T-cell (primary cell): ENCODE results near the gene CCDC7. TPM values are rescaled to one million over a fixed set of nuclear protein-coding genes. Genes with fewer than 3 reads are reported as not detected.
"Not testable (repeated sequence)": the region's sequence is repeated elsewhere in the genome, so short reads cannot be mapped to it uniquely, and the experiment has no call there.

Experiments
- ATAC-seq, 4 experiments: fragments of 200-7000 bp in 3 of 4; fragments of 150-1000 bp in 1 of 4; cut with Tn5 transposase; replicated peaks in 1 of 4; 1 replicate in 3 of 4; 2 replicates in 1 of 4; pipeline ENCODE4 v1.10.0; 2021; ENCODE audit warnings: moderate library complexity in 3 of 4, mild to moderate bottlenecking in 2 of 4, moderate number of reproducible peaks in 1 of 4
- CTCF ChIA-PET, 2 donors: fragments of 300-600 bp; sonication (Branson Sonifier 250); formaldehyde crosslinking; loops; one replicate each; lab custom pipeline; 2022; ENCODE audit warnings: antibody characterized with exemption in 2 of 2; lab: Charles Lee
- POLR2A ChIA-PET, 2 donors: fragments of 300-600 bp; sonication (Branson Sonifier 250); formaldehyde crosslinking; loops; one replicate each; lab custom pipeline; 2022; ENCODE audit warnings: antibody characterized with exemption in 2 of 2; lab: Charles Lee
- DNase-seq, 35 experiments: peaks; one replicate each; pipeline versions ENCODE4 v3.0.0 to v3.0.0-alpha.2; 2013 to 2023
- H3K27ac ChIP-seq: one replicate; pipeline ENCODE4 v1.5.1; 2013; ENCODE audit warnings: low read length
- H3K27me3 ChIP-seq, 2 experiments: replicated peaks in 1 of 2; 1 replicate in 1 of 2; 2 replicates in 1 of 2; pipeline versions ENCODE4 v1.6.1 to v1.7.0; 2013; ENCODE audit warnings: low read length in 1 of 2, mixed read lengths in 1 of 2; ENCODE audit not compliant: control insufficient read depth in 2 of 2, insufficient read depth in 2 of 2; ENCODE audit errors: extremely low read depth in 1 of 2
- H3K36me3 ChIP-seq, 2 donors: 1 replicate in 1 of 2; 2 replicates in 1 of 2; pipeline versions ENCODE4 v1.6.1 to v1.7.0; 2013; ENCODE audit warnings: low read length in 1 of 2; ENCODE audit not compliant: control insufficient read depth in 2 of 2, insufficient read depth in 1 of 2; ENCODE audit errors: extremely low read depth in 1 of 2
- H3K4me1 ChIP-seq, 2 experiments: 1 replicate in 1 of 2; 2 replicates in 1 of 2; pipeline versions ENCODE4 v1.6.1 to v1.7.0; 2013; ENCODE audit warnings: low read length in 2 of 2, mixed read lengths in 1 of 2; ENCODE audit not compliant: insufficient read depth in 2 of 2, control insufficient read depth in 1 of 2; ENCODE audit errors: extremely low read depth in 1 of 2
- H3K4me3 ChIP-seq, 2 donors: 1 replicate in 1 of 2; 2 replicates in 1 of 2; pipeline versions ENCODE4 v1.5.1 to v1.7.0; 2013; ENCODE audit warnings: mild to moderate bottlenecking in 2 of 2, low read length in 1 of 2, moderate library complexity in 1 of 2; ENCODE audit not compliant: control insufficient read depth in 1 of 2; ENCODE audit errors: extremely low read depth in 1 of 2
- H3K9me3 ChIP-seq: 2 replicates; pipeline ENCODE4 v1.7.0; 2013
- H3K27ac Mint-ChIP-seq, 2 donors: one replicate each; pipeline ENCODE4 v1.8.0; 2020 to 2021; ENCODE audit warnings: mild to moderate bottlenecking in 2 of 2, mixed read lengths in 2 of 2
- H3K27me3 Mint-ChIP-seq, 2 donors: one replicate each; pipeline ENCODE4 v1.8.0; 2021 to 2022; ENCODE audit warnings: mixed read lengths in 2 of 2
- H3K36me3 Mint-ChIP-seq: one replicate; pipeline ENCODE4 v1.8.0; 2021; ENCODE audit warnings: mixed read lengths
- H3K4me1 Mint-ChIP-seq, 3 donors: one replicate each; pipeline ENCODE4 v1.8.0; 2020 to 2022; ENCODE audit warnings: mixed read lengths in 3 of 3, mild to moderate bottlenecking in 1 of 3
- H3K4me3 Mint-ChIP-seq, 3 donors: one replicate each; pipeline ENCODE4 v1.8.0; 2020 to 2022; ENCODE audit warnings: mild to moderate bottlenecking in 3 of 3, mixed read lengths in 3 of 3, moderate library complexity in 3 of 3
- H3K9me3 Mint-ChIP-seq, 3 donors: one replicate each; pipeline ENCODE4 v1.8.0; 2020 to 2022; ENCODE audit warnings: mixed read lengths in 3 of 3
- WGBS: methylation state at CpG from one replicate; pipeline ENCODE4 v1.1.5; 2013; ENCODE audit warnings: missing lambda C conversion rate; ENCODE audit not compliant: insufficient coverage; 5-methylcytosine and 5-hydroxymethylcytosine counted together
- total RNA-seq, 35 experiments: library from RNA in 6 of 35; stranded (reverse) in 6 of 35; fragments of 120-200 nt in 1 of 35; gene quantifications; one replicate each; pipeline versions ENCODE4 v1.2.1 to v1.2.4 and lab custom pipeline; 2013 to 2026

The CCDC7 gene
- total RNA-seq, 5 donors from 2014 or later (not counting 1 experiment from before 2014, with no cell fraction given), result 48.1 to 74.6 (median 62.1) TPM

DNA sequence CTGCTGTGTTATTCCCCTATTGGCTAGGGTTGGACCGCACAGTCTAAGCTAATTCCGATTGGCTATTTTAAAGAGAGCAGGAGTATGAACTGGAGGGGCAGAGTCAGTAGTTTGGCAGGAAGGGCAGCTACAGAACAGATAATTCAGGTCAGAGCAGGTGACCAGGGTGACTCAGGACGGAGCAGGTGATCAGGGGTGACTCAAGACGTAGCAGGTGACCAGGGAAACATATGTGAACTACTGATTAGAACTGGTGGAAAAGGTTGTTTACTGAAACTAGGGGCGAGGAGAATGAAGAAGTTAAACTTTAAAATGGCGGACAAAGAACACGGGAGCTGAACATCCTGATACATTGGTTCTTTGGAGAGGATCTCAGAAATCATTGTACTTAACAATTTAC, 102.3 kb downstream of the CCDC7 start:
- Histone ChIP-seq H3K27ac (no peak overlapping the region), H3K36me3 (no peaks in the 10 kb centered on the region), H3K4me3 (no peak overlapping the region), H3K27me3 (no peaks in the 10 kb centered on the region), H3K4me1 (no peaks in the 10 kb centered on the region), H3K9me3 (no peaks in the 10 kb centered on the region)
- 96% methylated on average over 4 of the region's 7 CpGs for WGBS
- DNase-seq, result no peak
- POLR2A ChIA-PET, result no interaction called here
- peaks cover 2 to 22% (median 12%) of the 10 kb centered on the region in 3 donors for H3K4me1 Mint-ChIP-seq
- peaks cover 10 to 21% (median 12%) of the 10 kb centered on the region in 3 donors for H3K9me3 Mint-ChIP-seq
- no peaks in the 10 kb centered on the region for H3K27me3 Mint-ChIP-seq
- peaks cover 81% of the 10 kb centered on the region for H3K36me3 Mint-ChIP-seq
- no peak for ATAC-seq
- CTCF ChIA-PET, result no interaction called here
- H3K27ac Mint-ChIP-seq, result no peak overlapping the region
- H3K4me3 Mint-ChIP-seq, result no peak overlapping the region

DNA sequence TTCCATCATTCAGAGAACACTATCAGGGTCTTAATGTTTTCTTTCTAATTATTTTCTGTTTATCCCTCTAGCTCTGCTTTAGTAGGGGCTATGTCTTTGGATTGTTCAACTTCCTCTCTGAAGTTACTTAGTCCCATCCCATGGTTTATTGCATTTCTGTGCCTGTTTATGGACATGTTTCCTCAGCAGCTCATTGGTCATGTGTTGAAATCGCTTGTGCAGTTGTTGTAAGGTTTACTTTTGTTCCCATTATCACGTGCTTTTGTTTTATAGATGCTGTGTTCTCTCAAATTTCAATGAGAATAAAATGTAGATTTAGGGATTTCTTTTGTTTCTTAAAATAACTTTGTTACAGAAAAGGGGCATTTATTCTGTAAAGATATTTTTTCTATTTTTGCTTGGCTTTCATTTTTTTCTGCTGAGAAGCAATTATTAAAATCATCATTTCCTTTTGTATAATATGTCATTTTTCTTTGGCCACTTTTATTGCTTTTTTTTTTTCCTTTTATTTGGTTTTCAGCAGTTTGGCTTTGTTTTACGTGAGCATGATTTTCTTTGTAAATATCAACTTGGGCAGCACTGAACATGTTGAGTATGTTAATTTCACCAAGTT, 110.9 kb downstream of the CCDC7 start:
- no peaks in the 10 kb centered on the region for H3K27me3 ChIP-seq
- H3K4me1 ChIP-seq, result no peaks in the 10 kb centered on the region
- POLR2A ChIA-PET, result no interaction called here
- H3K9me3 Mint-ChIP-seq, result no peaks in the 10 kb centered on the region
- H3K4me3 ChIP-seq, result no peak overlapping the region
- H3K27ac ChIP-seq, result no peak overlapping the region
- H3K4me1 Mint-ChIP-seq, result peaks cover 2 to 21% (median 12%) of the 10 kb centered on the region in 3 donors
- peaks cover 50% of the 10 kb centered on the region for H3K36me3 Mint-ChIP-seq
- H3K27me3 Mint-ChIP-seq, result no peaks in the 10 kb centered on the region
- WGBS, result 93% methylated on average over 2 of the region's 3 CpGs
- H3K27ac Mint-ChIP-seq, result no peak overlapping the region
- ATAC-seq (no peak), DNase-seq (no peak)
- CTCF ChIA-PET, result no interaction called here
- no peaks in the 10 kb centered on the region for H3K9me3 ChIP-seq
- no peak overlapping the region for H3K4me3 Mint-ChIP-seq
- no peaks in the 10 kb centered on the region for H3K36me3 ChIP-seq

DNA sequence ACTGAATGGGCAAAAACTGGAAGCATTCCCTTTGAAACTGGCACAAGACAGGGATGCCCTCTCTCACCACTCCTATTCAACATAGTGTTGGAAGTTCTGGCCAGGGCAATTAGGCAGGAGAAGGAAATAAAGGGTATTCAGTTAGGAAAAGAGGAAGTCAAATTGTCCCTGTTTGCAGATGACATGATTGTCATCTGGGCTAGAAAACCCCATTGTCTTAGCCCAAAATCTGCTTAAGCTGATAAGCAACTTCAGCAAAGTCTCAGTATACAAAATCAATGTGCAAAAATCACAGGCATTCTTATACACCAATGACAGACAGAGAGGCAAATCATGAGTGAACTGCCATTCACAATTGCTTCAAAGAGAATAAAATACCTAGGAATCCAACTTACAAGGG, 116.8 kb downstream of the CCDC7 start:
- H3K4me3 Mint-ChIP-seq, H3K27me3 Mint-ChIP-seq, DNase-seq, H3K27me3 ChIP-seq, CTCF ChIA-PET, H3K27ac ChIP-seq, H3K9me3 Mint-ChIP-seq, H3K4me3 ChIP-seq, H3K4me1 ChIP-seq, H3K36me3 ChIP-seq, H3K27ac Mint-ChIP-seq, H3K9me3 ChIP-seq, ATAC-seq, POLR2A ChIA-PET: not testable (repeated sequence)
- Mint-ChIP-seq H3K36me3 (peaks cover 18% of the 10 kb centered on the region), H3K4me1 (peaks cover 0 to 15% (median 2%) of the 10 kb centered on the region in 3 donors)

DNA sequence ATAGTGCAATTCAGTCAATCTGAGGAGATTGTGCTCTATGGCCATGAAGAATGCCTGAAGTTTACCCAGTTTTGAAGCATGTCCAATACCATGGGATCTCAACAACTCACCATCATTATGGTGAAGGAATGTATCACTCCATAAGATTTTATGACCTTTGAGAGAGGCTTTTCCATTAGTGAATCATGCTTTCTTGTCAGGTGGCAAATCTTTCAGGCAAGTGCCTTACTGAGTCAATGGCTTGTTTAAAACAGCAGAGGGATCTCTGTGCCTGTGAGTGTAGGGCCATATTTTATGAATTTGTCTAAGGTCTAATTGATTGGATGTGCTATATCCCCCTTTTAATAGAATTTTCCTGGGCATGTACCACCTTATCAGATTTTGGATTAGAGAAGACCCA, 131.5 kb downstream of the CCDC7 start:
- Mint-ChIP-seq H3K4me1 (peaks cover 0 to 6% (median 0%) of the 10 kb centered on the region in 3 donors), H3K9me3 (no peaks in the 10 kb centered on the region), H3K36me3 (peaks cover 13% of the 10 kb centered on the region), H3K27ac (no peak overlapping the region), H3K27me3 (no peaks in the 10 kb centered on the region), H3K4me3 (no peak overlapping the region)
- ATAC-seq, result no peak
- DNase-seq, result no peak
- H3K27ac ChIP-seq, result no peak overlapping the region
- no peak overlapping the region for H3K4me3 ChIP-seq
- H3K9me3 ChIP-seq, result no peaks in the 10 kb centered on the region
- H3K4me1 ChIP-seq, result no peaks in the 10 kb centered on the region
- POLR2A ChIA-PET, result no interaction called here
- CTCF ChIA-PET, result no interaction called here
- no peaks in the 10 kb centered on the region for H3K36me3 ChIP-seq
- no peaks in the 10 kb centered on the region for H3K27me3 ChIP-seq

DNA sequence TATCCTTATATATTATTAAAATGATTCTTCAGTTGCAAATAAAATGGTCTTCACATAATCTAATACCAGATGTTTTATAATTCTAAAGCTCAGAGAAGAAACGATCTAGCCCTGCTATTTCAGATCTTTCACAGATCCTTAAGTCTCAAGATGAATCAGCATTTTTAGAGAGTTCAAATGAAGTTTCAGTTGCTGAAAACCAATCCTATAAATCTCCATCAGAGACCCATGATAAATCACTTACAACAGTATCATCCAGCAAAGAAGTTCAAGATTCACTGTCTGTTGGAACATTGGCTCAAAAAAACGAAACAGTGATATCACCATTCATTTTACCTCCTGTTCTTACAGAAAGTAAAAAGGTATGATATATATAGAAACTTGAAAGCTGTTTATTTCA, 137.0 kb downstream of the CCDC7 start:
- Histone ChIP-seq H3K4me3 (no peak overlapping the region), H3K9me3 (no peaks in the 10 kb centered on the region), H3K27me3 (no peaks in the 10 kb centered on the region), H3K4me1 (no peaks in the 10 kb centered on the region), H3K36me3 (peaks cover 0 to 2% of the 10 kb centered on the region in 2 donors), H3K27ac (no peak overlapping the region)
- Mint-ChIP-seq H3K9me3 (peaks cover 0 to 8% (median 2%) of the 10 kb centered on the region in 3 donors), H3K4me1 (peaks cover 0 to 6% (median 2%) of the 10 kb centered on the region in 3 donors), H3K4me3 (no peak overlapping the region), H3K27ac (peak overlapping the region in 1 of 2 donors; percentile 19), H3K27me3 (no peaks in the 10 kb centered on the region), H3K36me3 (peaks cover 26% of the 10 kb centered on the region)
- 43% methylated on average over 1 of the region's 2 CpGs for WGBS
- ChIA-PET POLR2A (no interaction called here), CTCF (no interaction called here)
- DNase-seq (no peak), ATAC-seq (no peak)

DNA sequence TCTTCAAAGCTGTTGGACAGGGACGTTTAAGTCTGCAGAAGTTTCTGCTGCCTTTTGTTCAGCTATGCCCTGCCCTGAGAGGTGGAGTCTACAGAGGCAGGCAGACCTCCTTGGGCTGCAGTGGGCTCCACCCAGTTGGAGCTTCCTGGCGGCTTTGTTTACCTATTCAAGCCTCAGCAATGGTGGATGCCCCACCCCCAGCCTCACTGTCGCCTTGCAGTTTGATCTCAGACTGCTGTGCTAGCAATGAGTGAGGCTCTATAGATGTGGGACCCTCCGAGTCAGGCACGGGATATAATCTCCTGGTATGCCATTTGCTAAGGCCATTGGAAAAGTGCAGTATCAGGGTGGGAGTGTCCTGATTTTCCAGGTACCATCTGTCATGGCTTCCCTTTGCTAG, 152.1 kb downstream of the CCDC7 start:
- H3K4me3 Mint-ChIP-seq, CTCF ChIA-PET, H3K27ac ChIP-seq, H3K27ac Mint-ChIP-seq, H3K27me3 Mint-ChIP-seq, H3K27me3 ChIP-seq, H3K9me3 ChIP-seq, DNase-seq, H3K4me3 ChIP-seq, POLR2A ChIA-PET, H3K36me3 ChIP-seq, H3K4me1 Mint-ChIP-seq, H3K4me1 ChIP-seq, ATAC-seq: not testable (repeated sequence)
- 100% methylated on average over 2 of the region's 5 CpGs for WGBS
- peaks cover 90% of the 10 kb centered on the region for H3K36me3 Mint-ChIP-seq
- H3K9me3 Mint-ChIP-seq, result peaks cover 12 to 41% (median 23%) of the 10 kb centered on the region in 3 donors
